Activated CD8-positive, alpha-beta T cell treated with anti-CD3 and anti-CD28 coated beads for 36 hours (primary cell): ENCODE data around the gene MAP1B. TPM values are rescaled to one million over a fixed set of nuclear protein-coding genes. Genes with fewer than 3 reads are reported as not detected.

Source experiments
- ATAC-seq: fragments of 200-7000 bp; cut with Tn5 transposase; one replicate; pipeline ENCODE4 v1.10.0; 2021; ENCODE audit warnings: mild to moderate bottlenecking, moderate library complexity
- CTCF ChIA-PET: fragments of 350-600 bp; sonication (Branson Sonifier 250); formaldehyde crosslinking; loops from one replicate; lab custom pipeline; 2021; ENCODE audit warnings: antibody characterized with exemption; lab: Charles Lee
- POLR2A ChIA-PET: fragments of 350-600 bp; sonication (Branson Sonifier 250); formaldehyde crosslinking; loops from one replicate; lab custom pipeline; 2021; ENCODE audit warnings: antibody characterized with exemption; lab: Charles Lee
- DNase-seq: peaks from one replicate; pipeline ENCODE4 v3.0.0-alpha.2; 2020
- H3K27ac Mint-ChIP-seq: one replicate; pipeline ENCODE4 v1.8.0; 2021; ENCODE audit warnings: mild to moderate bottlenecking, mixed read lengths
- H3K27me3 Mint-ChIP-seq: one replicate; pipeline ENCODE4 v1.8.0; 2021; ENCODE audit warnings: mixed read lengths
- H3K36me3 Mint-ChIP-seq: one replicate; pipeline ENCODE4 v1.8.0; 2021; ENCODE audit warnings: low read depth, mixed read lengths
- H3K4me1 Mint-ChIP-seq: one replicate; pipeline ENCODE4 v1.8.0; 2021; ENCODE audit warnings: low read depth, mixed read lengths
- H3K4me3 Mint-ChIP-seq: one replicate; pipeline ENCODE4 v1.8.0; 2021; ENCODE audit warnings: mild to moderate bottlenecking, moderate library complexity, mixed read lengths
- H3K9me3 Mint-ChIP-seq: one replicate; pipeline ENCODE4 v1.8.0; 2021; ENCODE audit warnings: mixed read lengths
- intact Hi-C: fragments of 100-400 bp; cut with micrococcal nuclease; formaldehyde crosslinking; loops from one replicate; pipeline ENCODE4 v1.10.0; 2022
- total RNA-seq, 2 experiments: library from RNA; stranded (reverse); gene quantifications; one replicate each; pipeline ENCODE4 v1.2.3, GENCODE V29; 2021
- TF ChIP-seq, protein P1 (sequence below): fragments of 200-600 bp; IDR thresholded peaks from one replicate; pipeline ENCODE4 v1.8.0; 2022; ENCODE audit warnings: antibody characterized with exemption, mild to moderate bottlenecking

The MAP1B gene
- total RNA-seq, 2 experiments from 2014 or later, result 0.09 to 0.25 TPM

DNA sequence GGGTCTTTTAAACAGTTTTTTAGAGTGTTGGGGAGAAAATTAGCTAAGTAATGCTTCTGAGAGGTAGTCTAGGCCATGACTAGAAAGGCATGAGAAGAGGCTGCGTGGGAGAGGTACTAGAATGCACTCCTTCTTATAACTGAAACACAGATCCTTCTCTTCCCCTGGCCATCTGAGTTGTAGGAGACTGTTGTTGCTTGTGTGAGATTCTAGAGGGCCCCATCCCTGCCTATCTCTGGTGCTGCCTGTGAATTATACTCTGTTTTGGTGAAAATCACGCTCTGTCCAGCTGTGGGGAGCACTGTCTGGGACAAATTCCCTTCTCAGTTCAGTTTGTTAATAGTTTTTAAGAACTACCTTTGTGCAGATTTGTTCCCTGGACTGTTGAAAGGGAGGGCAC lies 37.5 kb downstream of the MAP1B start:
- DNase-seq (no peak), ATAC-seq (no peak)
- no peak overlapping the region for H3K4me3 Mint-ChIP-seq
- CTCF ChIA-PET, result no interaction called here
- no peaks in the 10 kb centered on the region for H3K9me3 Mint-ChIP-seq
- peaks cover 29% of the 10 kb centered on the region for H3K27me3 Mint-ChIP-seq
- TF ChIP-seq, protein P1, sequence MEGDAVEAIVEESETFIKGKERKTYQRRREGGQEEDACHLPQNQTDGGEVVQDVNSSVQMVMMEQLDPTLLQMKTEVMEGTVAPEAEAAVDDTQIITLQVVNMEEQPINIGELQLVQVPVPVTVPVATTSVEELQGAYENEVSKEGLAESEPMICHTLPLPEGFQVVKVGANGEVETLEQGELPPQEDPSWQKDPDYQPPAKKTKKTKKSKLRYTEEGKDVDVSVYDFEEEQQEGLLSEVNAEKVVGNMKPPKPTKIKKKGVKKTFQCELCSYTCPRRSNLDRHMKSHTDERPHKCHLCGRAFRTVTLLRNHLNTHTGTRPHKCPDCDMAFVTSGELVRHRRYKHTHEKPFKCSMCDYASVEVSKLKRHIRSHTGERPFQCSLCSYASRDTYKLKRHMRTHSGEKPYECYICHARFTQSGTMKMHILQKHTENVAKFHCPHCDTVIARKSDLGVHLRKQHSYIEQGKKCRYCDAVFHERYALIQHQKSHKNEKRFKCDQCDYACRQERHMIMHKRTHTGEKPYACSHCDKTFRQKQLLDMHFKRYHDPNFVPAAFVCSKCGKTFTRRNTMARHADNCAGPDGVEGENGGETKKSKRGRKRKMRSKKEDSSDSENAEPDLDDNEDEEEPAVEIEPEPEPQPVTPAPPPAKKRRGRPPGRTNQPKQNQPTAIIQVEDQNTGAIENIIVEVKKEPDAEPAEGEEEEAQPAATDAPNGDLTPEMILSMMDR, result no peak
- no peaks in the 10 kb centered on the region for H3K36me3 Mint-ChIP-seq
- H3K27ac Mint-ChIP-seq, result no peak overlapping the region
- intact Hi-C loops, result no loop called here
- POLR2A ChIA-PET, result interaction anchor here (0.6 kb wide), 1 partner anchor 163 kb away, joined by 3 read pairs; no protein-coding TSS in a partner anchor
- H3K4me1 Mint-ChIP-seq, result no peaks in the 10 kb centered on the region

DNA sequence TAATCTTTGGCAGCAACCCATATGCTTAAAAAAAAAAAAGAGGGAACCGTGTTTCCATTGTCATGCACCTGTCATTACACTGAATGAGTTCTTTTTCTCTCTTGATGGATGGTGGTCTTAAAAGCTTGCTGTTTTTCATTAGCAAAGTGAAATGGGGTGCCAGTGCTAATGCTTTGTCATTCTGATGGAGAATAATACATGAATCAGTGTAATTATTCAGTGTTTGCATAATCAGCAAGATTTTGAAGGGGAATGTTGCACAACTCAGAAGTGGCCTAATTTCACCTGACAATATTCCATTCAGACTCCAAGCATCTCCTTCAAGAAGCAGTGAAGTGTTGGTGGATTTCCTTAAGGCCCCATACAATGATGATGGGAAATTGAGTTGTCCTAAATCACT lies 38.1 kb downstream of the MAP1B start:
- TF ChIP-seq, protein P1, result no peak
- no peak overlapping the region for H3K27ac Mint-ChIP-seq
- ATAC-seq, result no peak
- POLR2A ChIA-PET, result no interaction called here
- peaks cover 28% of the 10 kb centered on the region for H3K27me3 Mint-ChIP-seq
- CTCF ChIA-PET, result no interaction called here
- no peak for DNase-seq
- H3K4me3 Mint-ChIP-seq, result no peak overlapping the region
- H3K36me3 Mint-ChIP-seq, result no peaks in the 10 kb centered on the region
- intact Hi-C loops, result no loop called here
- H3K9me3 Mint-ChIP-seq, result no peaks in the 10 kb centered on the region
- no peaks in the 10 kb centered on the region for H3K4me1 Mint-ChIP-seq

DNA sequence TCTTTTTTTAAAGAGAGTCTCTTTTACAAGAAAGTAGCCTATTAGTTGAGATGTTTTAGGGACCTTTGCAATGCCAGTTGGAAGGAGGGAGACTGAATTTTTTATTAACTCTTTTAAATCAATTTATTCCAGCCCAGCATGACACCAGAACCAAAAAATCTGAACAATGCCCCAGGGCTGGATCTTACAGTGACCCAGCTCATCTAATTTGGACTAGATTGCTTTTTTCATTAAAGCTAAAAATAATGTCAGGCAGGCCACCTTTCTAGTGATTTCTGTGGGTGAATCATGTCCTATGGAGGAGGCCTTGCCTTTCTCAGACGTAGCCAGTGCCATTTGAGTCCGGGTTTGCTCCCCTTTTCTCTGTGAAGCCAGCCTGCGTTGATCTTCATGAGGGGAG lies 38.8 kb downstream of the MAP1B start:
- ATAC-seq (no peak), DNase-seq (no peak)
- no peaks in the 10 kb centered on the region for H3K36me3 Mint-ChIP-seq
- TF ChIP-seq, protein P1, result no peak
- H3K27me3 Mint-ChIP-seq, result peaks cover 23% of the 10 kb centered on the region
- intact Hi-C loops, result no loop called here
- no peaks in the 10 kb centered on the region for H3K4me1 Mint-ChIP-seq
- H3K27ac Mint-ChIP-seq, result no peak overlapping the region
- H3K9me3 Mint-ChIP-seq, result no peaks in the 10 kb centered on the region
- H3K4me3 Mint-ChIP-seq, result no peak overlapping the region
- ChIA-PET CTCF (no interaction called here), POLR2A (no interaction called here)

DNA sequence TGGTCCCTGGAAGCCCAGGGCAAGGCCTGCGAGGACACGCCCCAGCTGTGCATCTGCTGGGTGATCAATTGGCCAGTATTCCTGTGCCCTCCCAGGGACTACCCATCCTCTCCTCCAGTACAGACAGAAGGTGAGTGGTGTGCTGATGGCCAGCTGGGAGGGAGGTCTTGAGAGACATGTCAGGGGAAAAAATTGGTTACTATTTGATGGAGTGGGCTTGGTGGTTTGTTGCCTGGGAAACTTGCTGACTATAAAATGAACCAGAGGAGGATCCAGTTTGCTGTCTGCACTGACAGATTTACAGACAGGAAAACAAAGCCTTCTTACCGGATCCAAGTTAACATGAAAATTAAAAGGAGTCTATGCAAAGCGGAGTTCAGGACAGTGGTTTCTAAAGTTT lies 40.3 kb downstream of the MAP1B start:
- CTCF ChIA-PET, result no interaction called here
- TF ChIP-seq, protein P1, result no peak
- Mint-ChIP-seq H3K27ac (no peak overlapping the region), H3K4me3 (no peak overlapping the region), H3K4me1 (no peaks in the 10 kb centered on the region), H3K36me3 (no peaks in the 10 kb centered on the region), H3K27me3 (peaks cover 16% of the 10 kb centered on the region), H3K9me3 (no peaks in the 10 kb centered on the region)
- POLR2A ChIA-PET, result no interaction called here
- ATAC-seq, result no peak
- no peak for DNase-seq
- intact Hi-C loops, result no loop called here

DNA sequence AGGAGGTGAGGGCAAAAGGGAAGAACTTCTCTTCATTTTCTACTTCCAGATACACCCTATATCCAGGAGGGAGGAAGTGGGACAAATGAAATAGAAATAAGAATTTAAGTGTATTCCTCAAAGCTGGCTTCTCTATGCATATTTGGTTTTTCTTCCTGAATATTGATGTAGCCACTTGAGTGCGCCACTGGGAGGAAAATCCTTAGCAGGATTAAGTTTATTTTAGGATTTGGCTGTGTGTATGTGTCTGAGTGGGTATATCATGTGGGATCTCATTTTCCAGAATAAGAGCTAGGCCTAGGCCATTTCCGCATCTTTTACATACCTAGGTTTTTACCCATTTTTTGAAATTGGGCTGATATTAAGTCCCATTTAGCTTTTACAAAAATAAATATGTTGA lies 42.5 kb downstream of the MAP1B start:
- ChIA-PET POLR2A (no interaction called here), CTCF (interaction anchor here (2.0 kb wide), 1 partner anchor 22 kb away, joined by 5 read pairs; no protein-coding TSS in a partner anchor)
- Mint-ChIP-seq H3K27me3 (peaks cover 12% of the 10 kb centered on the region), H3K9me3 (no peaks in the 10 kb centered on the region), H3K4me3 (no peak overlapping the region), H3K4me1 (no peaks in the 10 kb centered on the region), H3K27ac (no peak overlapping the region), H3K36me3 (no peaks in the 10 kb centered on the region)
- ATAC-seq (no peak), DNase-seq (no peak)
- intact Hi-C loops, result no loop called here
- TF ChIP-seq, protein P1, result no peak
